SKM-1 treated with dmso at 0.1 percent for 144 hours (cell line): Measurements from ENCODE around the gene CYP26C1.

Source experiments
- DNase-seq: peaks from one replicate; lab custom pipeline; 2025; ENCODE audit not compliant: unreplicated experiment; lab: John Stamatoyannopoulos, UW

CYP26C1 gene

DNA sequence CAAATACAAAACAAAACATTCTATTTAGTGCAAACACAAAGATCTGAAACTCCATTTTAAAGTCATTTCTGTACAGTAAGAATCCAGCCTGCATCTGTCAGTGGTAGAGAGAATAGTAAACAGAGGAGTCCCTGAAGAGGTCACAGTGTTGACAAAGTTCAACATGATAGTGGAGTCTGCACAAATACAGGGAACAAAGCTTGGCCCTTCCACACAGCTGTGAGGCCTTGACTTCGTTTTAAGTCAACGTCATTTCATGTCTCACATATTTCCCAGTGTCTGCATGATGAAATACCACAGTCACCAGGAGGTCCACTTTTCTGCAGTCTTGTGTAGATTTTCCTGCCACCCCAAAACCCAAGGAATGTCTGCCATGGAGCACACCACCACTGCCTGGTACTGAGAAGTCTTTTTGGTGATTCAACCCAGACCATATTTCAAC is 46.1 kb downstream of the CYP26C1 start:
- no peak for DNase-seq

DNA sequence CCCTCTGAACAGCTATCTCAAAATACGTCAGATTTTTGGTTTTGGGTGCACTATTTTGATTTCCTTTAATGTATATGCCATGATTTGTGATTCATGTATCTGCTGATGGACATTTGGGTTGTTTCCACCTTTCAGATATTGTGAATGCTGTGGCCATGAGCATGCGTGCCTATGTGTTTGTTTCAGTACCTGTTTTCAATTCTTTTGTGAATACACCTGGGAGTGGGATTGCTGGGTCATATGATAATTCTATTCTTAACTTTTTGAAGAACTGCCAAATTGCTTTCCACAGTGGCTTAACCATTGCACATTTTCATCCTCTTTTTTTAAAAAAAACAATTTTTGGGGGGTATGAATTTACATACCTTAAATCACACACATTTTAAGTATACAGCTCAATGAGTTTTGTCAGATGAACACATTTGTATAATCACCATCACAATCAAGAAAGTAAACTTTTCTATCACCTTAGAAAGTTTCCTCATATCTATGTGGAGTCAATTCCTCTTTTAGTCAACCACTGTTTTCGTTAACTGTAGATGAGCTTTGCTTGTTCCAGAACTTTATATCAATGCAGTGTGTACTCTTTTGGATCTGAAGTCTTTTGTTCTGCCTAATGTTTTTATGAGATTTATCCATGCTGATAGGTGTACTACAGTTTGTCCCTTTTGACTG is 50.0 kb downstream of the CYP26C1 start:
- no peak for DNase-seq

DNA sequence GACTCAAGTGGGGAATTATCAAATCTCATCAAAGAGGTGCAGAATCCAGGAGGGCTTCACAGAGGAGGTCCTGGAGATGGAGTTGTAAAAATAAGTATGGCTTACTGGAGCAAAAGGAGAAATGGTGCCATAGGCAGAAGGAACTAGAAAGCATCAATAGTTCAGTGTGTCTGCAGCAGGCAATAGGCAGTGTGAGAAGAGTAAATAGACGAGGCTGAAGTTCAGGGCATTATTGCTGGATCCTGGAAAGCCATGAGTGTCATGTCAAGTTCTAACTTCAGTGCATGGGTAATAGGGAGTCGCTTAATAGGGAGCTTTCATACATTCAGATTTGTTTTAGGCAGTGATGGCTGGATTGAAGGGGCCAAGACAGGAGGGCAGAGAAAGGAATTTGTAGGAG is 52.4 kb downstream of the CYP26C1 start:
- DNase-seq = no peak

DNA sequence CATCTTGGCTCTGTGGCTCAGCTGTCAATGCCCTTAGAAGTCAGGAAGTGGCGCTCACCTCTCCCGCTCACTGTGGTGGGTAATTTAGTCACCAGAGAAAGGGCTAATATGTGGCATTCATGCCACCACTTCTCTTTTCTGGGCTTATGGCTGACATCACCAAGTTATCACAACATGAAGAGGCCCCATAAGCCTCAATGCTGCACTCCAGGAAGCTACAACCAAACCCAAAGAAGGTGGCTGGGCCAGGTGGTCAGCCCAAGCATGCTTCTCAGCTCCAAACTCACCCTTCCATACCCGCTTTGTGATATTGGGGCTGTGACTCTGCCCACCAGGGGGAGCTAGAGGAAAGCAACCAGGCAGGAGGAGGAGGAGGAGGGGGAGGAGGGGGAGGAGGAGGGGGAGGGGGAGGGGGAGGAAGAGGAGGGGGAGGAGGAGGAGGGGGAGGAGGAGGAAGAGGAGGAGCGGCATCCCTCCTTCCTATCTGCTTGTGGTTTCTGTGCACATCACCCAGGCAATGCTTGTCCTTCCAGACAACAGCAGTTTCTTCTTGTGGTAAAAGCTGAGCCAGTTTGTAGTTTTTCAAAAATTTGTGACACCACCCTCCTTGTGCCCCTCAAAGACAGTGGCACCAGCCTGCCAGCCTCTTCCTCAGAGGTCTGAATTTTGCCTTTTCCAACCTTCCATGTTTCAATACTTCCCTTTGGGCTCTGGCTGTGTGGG is 55.2 kb downstream of the CYP26C1 start:
- peak; percentile 68 for DNase-seq
